Retina (tissue), 1 donor: ENCODE measurements around the gene KLRC3.
"Not testable (repeated sequence)": the region's sequence is repeated elsewhere in the genome, so short reads cannot be mapped to it uniquely, and the experiment has no call there.

Experiments used
- DNase-seq: peaks from one replicate; pipeline ENCODE4 v3.0.0-alpha.2; 2016

KLRC3 gene

GRCh38 chr12:10398168-10398567 is 22.2 kb downstream of the KLRC3 start:
- DNase-seq = no peak

- no peak for DNase-seq
These were observed 23.1 kb downstream of the KLRC3 start for GRCh38 chr12:10397296-10397695.

- DNase-seq = not testable (repeated sequence)
These were observed 24.2 kb downstream of the KLRC3 start for GRCh38 chr12:10396176-10396575.

GRCh38 chr12:10395390-10395998 is 24.9 kb downstream of the KLRC3 start:
- DNase-seq = no peak

GRCh38 chr12:10394531-10395152 is 25.8 kb downstream of the KLRC3 start:
- not testable (repeated sequence) for DNase-seq

GRCh38 chr12:10393291-10393690 is 27.1 kb downstream of the KLRC3 start:
- no peak for DNase-seq

GRCh38 chr12:10392394-10392930 is 27.9 kb downstream of the KLRC3 start:
- no peak for DNase-seq

- DNase-seq = not testable (repeated sequence)
These were observed 29.4 kb downstream of the KLRC3 start for GRCh38 chr12:10390991-10391390.

GRCh38 chr12:10389904-10390303 is 30.5 kb downstream of the KLRC3 start, which contains the start of gene KLRK1:
KLRK1 (minus strand) TSS chr12:10390041; CDS start chr12:10388810, 1,231 bp downstream.
- DNase-seq = no peak

- no peak for DNase-seq
These were observed 31.6 kb downstream of the KLRC3 start for GRCh38 chr12:10388624-10389413.

GRCh38 chr12:10387498-10387897 is 32.9 kb downstream of the KLRC3 start:
- DNase-seq = not testable (repeated sequence)

- DNase-seq = no peak
These were observed 33.5 kb downstream of the KLRC3 start for GRCh38 chr12:10386857-10387256.

- no peak for DNase-seq
These were observed 35.2 kb downstream of the KLRC3 start for GRCh38 chr12:10385166-10385613.

- DNase-seq = no peak
These were observed 36.2 kb downstream of the KLRC3 start for GRCh38 chr12:10384191-10384590.

GRCh38 chr12:10381928-10382628 is 38.3 kb downstream of the KLRC3 start:
- DNase-seq = no peak

GRCh38 chr12:10378737-10379136 is 41.7 kb downstream of the KLRC3 start:
- DNase-seq = not testable (repeated sequence)

GRCh38 chr12:10374624-10375018 is 45.8 kb downstream of the KLRC3 start:
- no peak for DNase-seq

GRCh38 chr12:10372559-10372958 is 47.8 kb downstream of the KLRC3 start:
- no peak for DNase-seq

- DNase-seq = not testable (repeated sequence)
These were observed 48.4 kb downstream of the KLRC3 start for GRCh38 chr12:10371893-10372535.

GRCh38 chr12:10369557-10370415 is 50.6 kb downstream of the KLRC3 start:
- no peak for DNase-seq
